Measurements from ENCODE around the gene PIH1D1.

The PIH1D1 gene

DNA sequence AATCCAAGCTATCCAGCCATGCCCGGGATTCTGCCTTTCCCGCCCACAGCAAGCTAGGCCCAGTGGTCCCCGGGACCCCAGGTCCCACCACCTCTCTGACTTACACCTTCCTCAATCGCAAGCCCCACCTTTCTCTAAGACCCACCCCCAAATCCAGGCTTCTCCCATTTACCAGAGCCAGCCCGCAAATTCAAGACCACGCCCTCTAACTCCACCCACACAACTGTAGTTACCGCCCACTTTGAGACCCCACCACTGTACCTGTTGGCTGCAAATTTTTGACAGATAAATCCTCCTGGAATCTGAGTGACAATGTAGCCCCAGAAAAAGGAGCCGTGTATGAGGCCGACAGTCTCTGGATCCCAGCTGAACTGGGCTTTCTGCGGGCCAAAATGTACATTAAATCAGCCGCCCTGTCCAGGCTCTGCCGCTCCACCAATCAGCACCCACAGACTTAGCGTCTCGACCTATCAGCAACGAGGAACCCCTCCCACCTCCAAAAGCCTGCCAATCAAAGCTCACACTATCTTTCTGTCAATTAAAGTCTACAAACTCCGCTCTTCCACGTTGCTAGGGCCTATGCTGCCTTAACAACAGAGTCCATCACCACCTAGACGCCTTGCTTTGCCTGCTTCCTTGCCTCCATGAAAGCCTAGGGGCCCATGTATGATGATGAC is 16.6 kb downstream of the PIH1D1 start:
- no peak for DNase-seq (ENCODE audit: low read depth in 2 of 2)

GRCh38 chr19:49433240-49433901 is 18.2 kb downstream of the PIH1D1 start:
- no peak for DNase-seq (ENCODE audit: low read depth in 2 of 2)

GRCh38 chr19:49432141-49433073 is 19.2 kb downstream of the PIH1D1 start:
- no peak for DNase-seq (ENCODE audit: low read depth in 2 of 2)

- DNase-seq (ENCODE audit: low read depth in 2 of 2): no peak
Measured at GRCh38 chr19:49431330-49431749, 20.3 kb downstream of the PIH1D1 start.

DNA sequence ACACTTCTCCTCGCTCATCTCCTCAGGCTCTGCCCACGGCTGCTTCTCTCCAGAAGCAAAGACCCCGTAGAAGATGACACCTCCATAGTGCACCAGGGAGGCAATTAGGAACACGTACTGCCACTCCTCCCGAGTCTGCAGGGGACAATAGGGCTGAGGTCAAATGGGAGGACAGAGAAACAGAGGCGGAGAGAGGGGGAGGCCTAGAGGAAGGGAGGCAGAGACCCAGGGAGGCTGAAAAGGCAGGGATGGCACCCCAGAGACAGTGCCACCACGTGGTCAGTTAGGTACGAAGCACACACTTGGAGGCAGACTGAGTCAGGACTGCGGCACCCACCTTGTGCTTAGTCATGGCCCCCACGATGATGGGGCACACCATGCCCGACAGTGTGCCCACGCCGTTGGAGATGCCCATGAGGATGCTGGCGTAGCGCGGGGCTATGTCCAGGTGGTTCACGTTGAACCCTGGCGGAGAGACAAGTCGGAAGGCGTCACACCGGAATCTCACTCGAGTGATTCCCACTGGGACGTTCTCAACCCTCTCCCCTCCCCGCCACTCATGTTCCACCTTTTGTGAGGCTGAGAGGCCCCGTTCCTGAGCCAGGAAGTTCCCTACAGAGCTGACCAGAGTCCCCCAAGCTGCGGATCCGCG is 20.8 kb downstream of the PIH1D1 start:
- no peak for DNase-seq (ENCODE audit: low read depth in 2 of 2)

GRCh38 chr19:49430172-49430677 is 21.4 kb downstream of the PIH1D1 start:
- DNase-seq (ENCODE audit: low read depth in 2 of 2): no peak

DNA sequence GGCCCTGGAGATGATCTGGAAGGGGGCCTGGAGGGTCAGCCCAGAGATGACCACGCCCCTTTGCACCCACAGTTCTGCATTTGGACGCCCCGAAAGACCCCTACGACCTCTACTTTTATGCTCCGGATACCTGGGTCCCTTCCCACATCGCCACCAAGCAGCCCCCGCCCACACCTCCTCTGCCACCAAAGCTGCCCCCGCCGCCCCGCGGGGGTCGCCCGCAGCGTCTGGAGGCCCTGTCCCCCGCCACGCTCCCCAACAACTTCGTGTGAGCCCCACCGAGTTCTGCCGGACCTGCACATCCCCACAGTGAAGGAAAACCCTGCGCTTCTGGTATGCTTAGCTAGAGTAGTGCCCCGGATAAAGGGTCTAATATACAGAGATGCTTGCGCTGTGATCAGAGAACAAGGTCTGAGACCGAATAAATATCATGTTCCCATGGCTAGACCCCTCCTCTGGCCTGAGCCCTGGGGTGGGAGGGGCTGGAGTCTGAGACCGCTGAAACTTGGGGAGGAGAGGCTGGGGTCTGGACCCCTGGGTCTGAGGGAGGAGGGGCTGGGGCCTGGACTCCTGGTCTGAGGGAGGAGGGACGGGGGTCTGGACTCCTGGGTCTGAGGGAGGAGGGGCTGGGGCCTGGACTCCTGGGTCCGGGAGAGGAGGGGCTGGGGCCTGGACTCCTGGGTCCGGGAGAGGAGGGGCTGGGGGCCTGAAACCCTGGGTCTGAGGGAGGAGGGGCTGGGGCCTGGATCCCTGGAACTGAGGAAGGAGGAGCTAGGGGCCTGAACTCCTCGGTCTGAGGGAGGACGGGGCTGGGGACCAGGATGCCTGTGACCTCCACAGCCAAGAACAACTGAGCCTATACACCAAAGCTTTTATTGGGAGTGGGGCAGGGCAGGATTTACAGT is 22.8 kb downstream of the PIH1D1 start:
- DNase-seq (ENCODE audit: low read depth in 2 of 2): no peak

DNA sequence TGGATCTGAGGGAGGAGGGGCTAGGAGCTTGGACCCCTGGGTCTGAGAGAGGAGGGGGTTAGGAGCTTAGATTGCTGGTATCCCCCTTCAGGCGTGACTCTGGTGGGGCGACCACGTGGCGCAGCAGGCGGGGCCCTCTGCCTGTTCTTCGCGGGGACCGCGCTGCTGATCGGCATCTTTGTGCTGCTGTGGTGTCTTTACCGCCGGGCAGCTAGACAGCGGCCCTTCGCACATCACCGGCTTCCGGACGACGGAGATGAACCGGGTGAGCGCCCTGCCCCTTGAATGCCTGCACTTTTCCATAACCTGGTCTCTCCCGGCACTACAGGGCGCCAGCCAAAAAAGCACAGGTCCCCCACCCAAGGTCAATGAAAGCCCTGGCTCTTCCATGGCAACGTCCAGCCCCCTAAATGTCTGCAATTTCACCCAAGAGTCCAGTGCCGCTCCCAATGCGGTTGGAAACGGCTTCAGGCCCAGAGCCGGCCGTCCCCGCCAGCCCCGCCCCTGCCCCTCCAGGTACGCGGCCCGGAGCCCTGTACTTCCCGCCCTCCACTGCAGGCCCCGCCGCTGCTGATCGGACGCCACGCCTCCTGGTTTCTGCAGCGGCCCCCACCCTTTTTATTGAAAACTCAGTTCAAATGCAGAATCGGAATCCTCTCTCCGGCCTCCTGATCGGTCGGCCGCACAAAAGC is 23.6 kb downstream of the PIH1D1 start:
- no peak for DNase-seq (ENCODE audit: low read depth in 2 of 2)

DNA sequence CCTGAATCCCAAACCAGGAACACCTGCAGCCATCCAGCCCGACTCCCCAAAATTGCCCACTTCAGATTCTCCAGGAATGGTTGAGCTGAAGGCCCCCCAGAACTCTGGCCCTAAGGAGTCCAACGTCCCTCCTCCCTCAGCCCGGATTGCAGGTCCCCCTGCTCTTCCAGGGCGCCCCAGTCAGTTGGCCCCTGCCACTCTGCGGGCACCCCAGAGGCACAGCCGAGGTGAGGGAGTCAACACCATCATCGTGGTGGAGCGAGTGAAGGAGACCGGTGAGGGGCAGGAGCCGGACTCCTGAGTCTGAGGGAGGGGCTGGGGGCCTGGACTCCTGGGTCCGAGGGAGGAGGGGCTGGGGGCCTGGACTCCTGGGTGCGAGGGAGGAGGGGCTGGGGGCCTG is 24.3 kb downstream of the PIH1D1 start:
- DNase-seq (ENCODE audit: low read depth in 2 of 2): no peak

DNA sequence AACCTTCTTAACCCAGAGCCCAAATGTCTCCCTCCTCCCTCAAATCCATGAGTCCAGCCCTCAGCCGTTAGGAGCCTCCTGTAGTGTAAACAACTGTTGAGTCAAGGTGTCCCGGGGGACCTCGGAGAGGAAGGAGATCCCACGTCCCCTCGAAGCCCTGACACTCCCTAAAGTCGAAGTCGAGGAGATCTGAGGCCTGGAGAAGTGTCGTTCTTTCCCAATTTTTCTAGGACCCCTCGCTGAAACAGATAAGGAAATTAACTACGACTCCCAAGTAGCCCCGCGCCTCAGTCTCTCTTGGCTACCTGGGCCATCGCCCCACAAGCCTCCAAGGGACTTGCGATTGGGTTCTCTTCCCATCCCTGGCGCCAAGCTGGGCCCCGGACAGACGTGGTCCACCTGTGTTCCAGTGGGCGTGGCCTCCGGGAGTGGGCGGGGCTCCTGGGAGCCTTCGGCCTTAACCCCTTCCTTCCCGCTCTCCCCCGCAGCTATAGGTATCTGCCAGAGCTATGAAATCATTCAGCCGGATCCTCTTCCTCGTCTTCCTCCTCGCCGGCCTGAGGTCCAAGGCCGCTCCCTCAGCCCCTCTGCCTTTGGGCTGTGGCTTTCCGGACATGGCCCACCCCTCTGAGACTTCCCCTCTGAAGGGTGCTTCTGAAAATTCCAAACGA is 25.6 kb downstream of the PIH1D1 start:
- DNase-seq (ENCODE audit: low read depth in 2 of 2): no peak

GRCh38 chr19:49425178-49425577 is 26.4 kb downstream of the PIH1D1 start, which contains the start of gene GFY:
GFY (plus strand) TSS chr19:49425388; CDS start chr19:49426431, 1,043 bp downstream.
- DNase-seq (ENCODE audit: low read depth in 2 of 2): no peak

DNA sequence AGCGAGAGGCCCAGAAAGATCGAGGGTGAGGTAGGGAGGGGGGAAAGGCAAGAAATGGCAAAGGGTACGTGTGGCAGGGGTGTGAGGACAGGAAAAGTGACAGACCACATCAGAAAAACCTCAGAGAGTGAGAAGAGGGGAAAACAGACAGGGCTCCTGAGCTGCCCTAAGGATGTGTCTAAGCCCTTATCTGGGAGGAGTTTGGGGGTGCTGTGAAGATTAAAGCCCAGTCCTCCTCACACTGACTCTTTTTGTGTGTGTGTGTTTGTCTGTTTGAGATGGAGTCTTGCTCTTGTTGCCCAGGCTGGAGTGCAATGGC is 27.7 kb downstream of the PIH1D1 start:
- DNase-seq (ENCODE audit: low read depth in 2 of 2): no peak

- no peak for DNase-seq (ENCODE audit: low read depth in 2 of 2)
Measured at GRCh38 chr19:49423071-49423984, 28.3 kb downstream of the PIH1D1 start, which contains the start of gene PTH2. PTH2 (minus strand) TSS chr19:49423441; CDS start chr19:49423339, 102 bp downstream.

DNA sequence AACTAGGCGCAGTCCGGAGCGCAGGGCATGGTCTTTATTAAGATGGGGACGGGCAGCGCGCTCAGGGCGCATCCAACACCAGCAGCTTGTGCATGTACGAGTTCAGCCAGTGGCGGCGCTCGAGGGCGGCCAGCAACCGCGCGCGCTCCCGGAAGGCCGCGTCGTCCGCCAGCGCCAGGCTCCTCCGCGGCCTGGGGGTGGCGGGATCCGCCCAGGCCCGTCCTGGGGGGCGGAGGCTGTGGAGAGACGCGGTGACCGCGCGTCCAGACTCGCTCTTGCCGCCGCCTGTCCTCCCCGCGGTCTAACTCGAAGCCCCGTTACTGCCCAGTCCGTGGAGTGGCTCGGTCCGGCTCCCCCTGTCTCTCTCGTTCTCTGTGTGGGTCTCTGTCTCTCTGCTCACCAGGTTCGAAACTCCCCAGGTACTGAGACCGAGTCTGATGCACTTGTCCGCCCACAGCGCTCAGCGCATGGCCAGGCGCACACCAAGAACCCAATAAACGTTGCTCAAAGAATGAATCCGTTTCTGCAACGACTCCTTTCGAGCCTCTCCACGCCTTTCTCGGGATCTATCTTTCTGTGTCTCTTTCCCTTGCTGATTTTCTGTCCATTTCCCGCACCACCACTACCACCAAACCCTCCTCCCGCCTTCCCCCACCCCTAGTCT is 29.1 kb downstream of the PIH1D1 start:
- DNase-seq (ENCODE audit: low read depth in 2 of 2): no peak

DNA sequence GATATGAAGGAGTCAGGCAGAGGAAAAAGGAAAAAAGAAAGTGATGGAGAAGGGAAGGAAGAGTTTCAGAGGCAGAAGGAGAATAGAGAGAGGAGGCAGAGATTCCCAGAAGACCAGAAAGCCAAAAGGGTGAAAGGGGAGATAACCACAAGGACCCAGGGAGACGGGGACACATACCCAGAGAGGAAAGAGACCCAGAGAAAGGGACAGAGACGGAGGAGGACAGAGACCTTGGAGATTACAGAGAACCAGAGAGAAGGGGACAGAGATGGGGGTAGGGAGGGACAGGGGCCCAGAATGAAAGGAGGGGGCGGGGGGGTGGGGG is 29.8 kb downstream of the PIH1D1 start:
- DNase-seq (ENCODE audit: low read depth in 2 of 2): no peak

- no peak for DNase-seq (ENCODE audit: low read depth in 2 of 2)
Measured at GRCh38 chr19:49421039-49421877, 30.4 kb downstream of the PIH1D1 start.

DNA sequence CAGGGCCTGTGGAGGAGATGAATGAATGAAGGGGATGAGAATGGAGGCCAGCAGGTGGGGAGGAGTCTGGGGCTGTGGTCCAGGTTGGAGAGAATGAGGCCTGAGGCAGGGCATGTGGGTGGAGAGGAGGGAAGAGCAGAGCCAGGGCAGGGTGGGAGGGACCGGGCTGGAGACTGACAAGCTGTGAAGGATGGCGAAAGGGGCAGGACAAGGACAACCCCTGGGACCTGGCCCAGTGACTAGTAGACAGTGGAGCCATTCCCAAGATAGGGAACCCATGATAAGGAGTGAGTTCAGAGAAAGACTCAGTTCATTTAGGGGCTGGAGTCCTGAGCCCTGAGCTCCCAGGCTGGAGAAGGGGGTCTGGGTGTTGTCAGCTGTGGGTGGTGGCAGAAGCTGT is 31.4 kb downstream of the PIH1D1 start:
- DNase-seq (ENCODE audit: low read depth in 2 of 2): no peak

Measured in stimulated activated CD8-positive, alpha-beta memory T cell treated with anti-CD3 and anti-CD28 coated beads, Interleukin-7, amount 100 ng/mL, for 1 hour (primary cell).